GM12878 (cell line): Measurements from ENCODE around the gene DHRS7B. TPM values are rescaled to one million over a fixed set of nuclear protein-coding genes. Genes with fewer than 3 reads are reported as not detected.

Experiments used
- ATAC-seq: fragments of 200-7000 bp; cut with Tn5 transposase; 3 replicates; pipeline ENCODE4 v1.9.1; 2020; ENCODE audit warnings: mild to moderate bottlenecking, moderate library complexity
- BruUV-seq: library from RNA; stranded (reverse); fragments of 400-500 nt; replicated peaks from 2 replicates; lab custom pipeline; 2021; lab: Mats Ljungman, UMichigan
- CTCF ChIA-PET: fragments of 300-600 bp; sonication (Branson Sonifier 250); formaldehyde crosslinking; extraction: SDS; loops from one replicate; lab custom pipeline; 2021; ENCODE audit warnings: inconsistent platforms; lab: Yijun Ruan, JAX
- POLR2A ChIA-PET: fragments of 350-600 bp; formaldehyde crosslinking; extraction: SDS; loops from one replicate; lab custom pipeline; 2021; ENCODE audit warnings: inconsistent platforms; lab: Charles Lee
- RAD21 ChIA-PET: fragments of 300-600 bp; sonication (Branson Sonifier 250); formaldehyde crosslinking; loops from one replicate; lab custom pipeline; 2023; ENCODE audit warnings: antibody characterized with exemption; ENCODE audit not compliant: unreplicated experiment; lab: Charles Lee
- SMC1A ChIA-PET: fragments of 300-600 bp; sonication (Branson Sonifier 250); formaldehyde crosslinking; loops from one replicate; lab custom pipeline; 2023; ENCODE audit not compliant: unreplicated experiment, uncharacterized antibody; lab: Charles Lee
- DNase-seq: peaks from one replicate; pipeline ENCODE4 v3.0.0-alpha.2; 2011; ENCODE audit warnings: low read depth, low spot score
- FAIRE-seq: peaks from 3 replicates; lab custom pipeline; 2011; peaks lifted over from hg19 to GRCh38; lab: Jason Lieb, UNC
- H2AFZ ChIP-seq: 2 replicates; pipeline ENCODE4 v1.6.0; 2011; ENCODE audit warnings: low read depth, low read length, control low read depth; ENCODE audit not compliant: control insufficient read depth
- H3K27ac ChIP-seq: 2 replicates; pipeline ENCODE4 v1.5.1; 2011; ENCODE audit warnings: control low read depth; ENCODE audit not compliant: control insufficient read depth, insufficient read depth
- H3K27me3 ChIP-seq, 2 experiments: replicated peaks in 1 of 2; 2 replicates each; pipeline versions ENCODE4 v1.6.0 to v1.6.1; 2011; ENCODE audit warnings: low read length in 1 of 2; ENCODE audit not compliant: control insufficient read depth in 2 of 2, insufficient read depth in 2 of 2
- H3K36me3 ChIP-seq, 2 experiments: 2 replicates each; pipeline ENCODE4 v1.5.1; 2011; ENCODE audit warnings: low read length in 1 of 2; ENCODE audit not compliant: control insufficient read depth in 2 of 2, insufficient read depth in 2 of 2
- H3K4me1 ChIP-seq: 2 replicates; pipeline ENCODE4 v1.6.1; 2011; ENCODE audit warnings: mild to moderate bottlenecking, low read length, moderate library complexity, mixed read lengths; ENCODE audit not compliant: control insufficient read depth, insufficient read depth
- H3K4me2 ChIP-seq: 2 replicates; pipeline ENCODE4 v1.6.0; 2011; ENCODE audit warnings: control low read depth; ENCODE audit not compliant: control insufficient read depth, insufficient read depth
- H3K4me3 ChIP-seq: fragments of 200-600 bp; sonication (generic); 2 replicates; pipeline ENCODE4 v1.5.1; 2016
- H3K79me2 ChIP-seq: 2 replicates; pipeline ENCODE4 v1.6.0; 2011; ENCODE audit warnings: low read length; ENCODE audit not compliant: control insufficient read depth, insufficient read depth
- H3K9ac ChIP-seq: 2 replicates; pipeline ENCODE4 v1.8.0; 2011; ENCODE audit warnings: low read length, control low read depth, mixed read lengths; ENCODE audit not compliant: control insufficient read depth, insufficient read depth
- H3K9me3 ChIP-seq: replicated peaks from 3 replicates; pipeline ENCODE4 v1.5.1; 2011; ENCODE audit warnings: mild to moderate bottlenecking, low read length; ENCODE audit not compliant: control insufficient read depth, insufficient read depth
- H4K20me1 ChIP-seq: 2 replicates; pipeline ENCODE4 v1.6.0; 2011; ENCODE audit not compliant: control insufficient read depth, insufficient read depth
- ASH2L ChIP-seq: fragments of 300-600, 200-600 bp; sonication (generic); IDR thresholded peaks from 2 replicates; pipeline ENCODE4 v1.6.1; 2017; ENCODE audit warnings: low read depth, mild to moderate bottlenecking, borderline replicate concordance
- ATF7 ChIP-seq: fragments of 450-650 bp; IDR thresholded peaks from 2 replicates; pipeline ENCODE4 v1.6.1; 2016; ENCODE audit warnings: low read depth, mild to moderate bottlenecking
- BCL11A ChIP-seq: IDR thresholded peaks from 2 replicates; pipeline ENCODE4 v1.6.1; 2011; ENCODE audit warnings: low read depth, low read length
- CBX5 ChIP-seq: sonication (generic); IDR thresholded peaks from 2 replicates; pipeline ENCODE4 v1.6.1; 2016; ENCODE audit warnings: low read depth, moderate library complexity, mild to moderate bottlenecking, inconsistent platforms
- CREM ChIP-seq: IDR thresholded peaks from 2 replicates; pipeline ENCODE4 v1.6.1; 2014; ENCODE audit warnings: antibody characterized with exemption, low read depth
- FOXK2 ChIP-seq: fragments of 450-650 bp; IDR thresholded peaks from 2 replicates; pipeline ENCODE4 v1.6.1; 2017; ENCODE audit warnings: mild to moderate bottlenecking, moderate library complexity
- MYB ChIP-seq: fragments of 150-350 bp; IDR thresholded peaks from 2 replicates; pipeline ENCODE4 v1.6.1; 2014; ENCODE audit warnings: mild to moderate bottlenecking, low read depth, low read length, borderline replicate concordance
- MYC ChIP-seq: IDR thresholded peaks from 2 replicates; pipeline ENCODE4 v1.6.1; 2011; ENCODE audit warnings: mild to moderate bottlenecking, low read length, moderate library complexity, inconsistent platforms; ENCODE audit not compliant: insufficient read depth, insufficient replicate concordance, insufficient read length, severe bottlenecking
- POLR2A ChIP-seq: IDR thresholded peaks from 2 replicates; pipeline ENCODE4 v1.6.1; 2011; ENCODE audit warnings: low read depth, mild to moderate bottlenecking, low read length
- POU2F2 ChIP-seq: IDR thresholded peaks from 3 replicates; pipeline ENCODE4 v1.6.1; 2011; ENCODE audit warnings: low read depth, mild to moderate bottlenecking, low read length, borderline replicate concordance
- RAD51 ChIP-seq: fragments of 450-650 bp; IDR thresholded peaks from 2 replicates; pipeline ENCODE4 v1.6.1; 2016; ENCODE audit warnings: moderate library complexity, mild to moderate bottlenecking, inconsistent platforms
- RBBP5 ChIP-seq: fragments of 200-600 bp; sonication (generic); conservative IDR thresholded peaks from 2 replicates; pipeline ENCODE4 v1.6.1; 2016
- RUNX3 ChIP-seq: IDR thresholded peaks from 2 replicates; pipeline ENCODE4 v1.6.1; 2012; ENCODE audit warnings: low read length, inconsistent platforms
- SMAD1 ChIP-seq: fragments of 450-650 bp; IDR thresholded peaks from 2 replicates; pipeline ENCODE4 v1.6.1; 2018; ENCODE audit warnings: mild to moderate bottlenecking, low read depth; ENCODE audit not compliant: partially characterized antibody
- SMC3 ChIP-seq: IDR thresholded peaks from 2 replicates; pipeline ENCODE4 v1.6.1; 2011; ENCODE audit warnings: low read length, improper control_type of control experiment, borderline replicate concordance
- SP1 ChIP-seq: IDR thresholded peaks from one replicate; pipeline ENCODE4 v1.6.1; 2011; ENCODE audit warnings: low read depth, low read length
- SREBF2 ChIP-seq: IDR thresholded peaks from 2 replicates; pipeline ENCODE4 v1.6.1; 2012; ENCODE audit warnings: mild to moderate bottlenecking, low read length
- STAT1 ChIP-seq: fragments of 450-650 bp; conservative IDR thresholded peaks from 2 replicates; pipeline ENCODE4 v1.6.1; 2014; ENCODE audit warnings: antibody characterized with exemption, mild to moderate bottlenecking
- YBX1 ChIP-seq: fragments of 450-650 bp; IDR thresholded peaks from 2 replicates; pipeline ENCODE4 v1.6.1; 2016; ENCODE audit warnings: antibody characterized with exemption
- YY1 ChIP-seq: IDR thresholded peaks from 2 replicates; pipeline ENCODE4 v1.6.1; 2011; ENCODE audit warnings: low read depth, mild to moderate bottlenecking, low read length
- WGBS: methylation state at CpG from one replicate; pipeline ENCODE4 v1.1.6; 2016; ENCODE audit warnings: low lambda C conversion rate; ENCODE audit not compliant: insufficient replicate concordance, insufficient coverage; ENCODE audit errors: missing lambda C conversion rate; 5-methylcytosine and 5-hydroxymethylcytosine counted together
- in situ Hi-C: fragments of 300-500 bp; cut with MboI; formaldehyde crosslinking; loops from 9 replicates; pipeline ENCODE4 v1.14.3; 2018; ENCODE audit warnings: mixed read lengths
- intact Hi-C: fragments of 100-400 bp; cut with micrococcal nuclease; formaldehyde crosslinking; loops from one replicate; pipeline ENCODE4 v1.14.2; 2022; ENCODE audit not compliant: unreplicated experiment
- polyA plus RNA-seq, 11 experiments: library from polyadenylated mRNA; depleted of rRNA in 4 of 11; unstranded in 6 of 11; stranded (reverse) in 5 of 11; fragments of >200 nt; fragmentation: Nextera tagmentation in 4 of 11; fragmentation: Illumina TruSeq in 1 of 11; extraction: Ambion mirVana in 4 of 11; extraction: Trizol in 1 of 11; gene quantifications; 1 replicate in 1 of 11; 2 replicates in 10 of 11; pipeline versions ENCODE4 v1.2.1 to v1.2.3, GENCODE V29; 2011 to 2016; ENCODE audit warnings: inconsistent platforms in 2 of 11, missing spikeins in 2 of 11, low read depth in 1 of 11
- total RNA-seq, 4 experiments: library from RNA; depleted of rRNA in 3 of 4; stranded (reverse); fragments of >200 nt in 3 of 4; fragmentation: Illumina TruSeq in 1 of 4; extraction: Trizol in 1 of 4; gene quantifications; 2 replicates each; pipeline versions ENCODE4 v1.2.1 to v1.2.3, GENCODE V29; 2013 to 2021
- TF ChIP-seq, protein P1 (sequence below): fragments of 450-650 bp; IDR thresholded peaks from 2 replicates; pipeline ENCODE4 v1.6.1; 2017; ENCODE audit warnings: mild to moderate bottlenecking, low read depth, inconsistent platforms; ENCODE audit not compliant: poor library complexity, severe bottlenecking

The DHRS7B gene
- total and polyA plus RNA-seq, 10 of the 15 experiments (the other 5 are each of a cell fraction or from before 2014, with no cell fraction given), result 11.1 to 35.6 (median 23.0) TPM

GRCh38 chr17:21094298-21094704 lies 32.5 kb upstream of the DHRS7B start:
- no peaks in the 10 kb centered on the region for H3K27me3 ChIP-seq
- H3K4me1 ChIP-seq, result peaks cover 9% of the 10 kb centered on the region
- no peak overlapping the region for H2AFZ ChIP-seq
- intact Hi-C loops, result no loop called here
- POLR2A ChIA-PET, result no interaction called here
- ATAC-seq, result no peak
- no peak for FAIRE-seq
- SMC1A ChIA-PET, result no interaction called here
- no peaks in the 10 kb centered on the region for H3K36me3 ChIP-seq
- no peak overlapping the region for H3K27ac ChIP-seq
- H3K4me2 ChIP-seq, result no peak overlapping the region
- BruUV-seq, result no TSS peak
- 60% methylated on average over 5 of the region's 5 CpGs for WGBS
- H3K9me3 ChIP-seq, result no peaks in the 10 kb centered on the region
- CTCF ChIA-PET, result interaction anchor here (1.1 to 1.5 kb wide), 3 partner anchors 36 to 101 kb away, joined by 3 to 6 read pairs (median 3); no protein-coding TSS in a partner anchor
- no peak for TF ChIP-seq SP1
- no peak for TF ChIP-seq SMAD1
- no peak for TF ChIP-seq YBX1
- no peak for TF ChIP-seq RAD51
- H4K20me1 ChIP-seq, result no peaks in the 10 kb centered on the region
- no peak overlapping the region for H3K9ac ChIP-seq
- RAD21 ChIA-PET, result no interaction called here
- H3K79me2 ChIP-seq, result no peaks in the 10 kb centered on the region
- DNase-seq, result no peak
- in situ Hi-C loops, result no loop called here
- no peak overlapping the region for H3K4me3 ChIP-seq

GRCh38 chr17:21095735-21096134 lies 31.0 kb upstream of the DHRS7B start:
- no peak for DNase-seq
- H3K27ac ChIP-seq, result no peak overlapping the region
- CTCF ChIA-PET, result interaction anchor here (1.2 to 1.3 kb wide), 2 partner anchors 52 to 103 kb away, joined by 3 read pairs; no protein-coding TSS in a partner anchor
- TF ChIP-seq CREM (no peak), ASH2L (no peak), POLR2A (no peak), MYC (no peak), YBX1 (no peak), SREBF2 (no peak), MYB (no peak), YY1 (no peak), STAT1 (no peak), RUNX3 (no peak), RBBP5 (no peak), SMC3 (no peak), BCL11A (no peak), POU2F2 (no peak), ATF7 (no peak), CBX5 (no peak), FOXK2 (no peak)
- TF ChIP-seq, protein P1, sequence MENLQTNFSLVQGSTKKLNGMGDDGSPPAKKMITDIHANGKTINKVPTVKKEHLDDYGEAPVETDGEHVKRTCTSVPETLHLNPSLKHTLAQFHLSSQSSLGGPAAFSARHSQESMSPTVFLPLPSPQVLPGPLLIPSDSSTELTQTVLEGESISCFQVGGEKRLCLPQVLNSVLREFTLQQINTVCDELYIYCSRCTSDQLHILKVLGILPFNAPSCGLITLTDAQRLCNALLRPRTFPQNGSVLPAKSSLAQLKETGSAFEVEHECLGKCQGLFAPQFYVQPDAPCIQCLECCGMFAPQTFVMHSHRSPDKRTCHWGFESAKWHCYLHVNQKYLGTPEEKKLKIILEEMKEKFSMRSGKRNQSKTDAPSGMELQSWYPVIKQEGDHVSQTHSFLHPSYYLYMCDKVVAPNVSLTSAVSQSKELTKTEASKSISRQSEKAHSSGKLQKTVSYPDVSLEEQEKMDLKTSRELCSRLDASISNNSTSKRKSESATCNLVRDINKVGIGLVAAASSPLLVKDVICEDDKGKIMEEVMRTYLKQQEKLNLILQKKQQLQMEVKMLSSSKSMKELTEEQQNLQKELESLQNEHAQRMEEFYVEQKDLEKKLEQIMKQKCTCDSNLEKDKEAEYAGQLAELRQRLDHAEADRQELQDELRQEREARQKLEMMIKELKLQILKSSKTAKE, result no peak

More at GRCh38 chr17:21095735-21096134, 31.0 kb upstream of the DHRS7B start:
- Histone ChIP-seq H3K4me1 (no peaks in the 10 kb centered on the region; the same call in 1 of the 2 replicates), H3K4me3 (no peak overlapping the region), H4K20me1 (no peaks in the 10 kb centered on the region), H2AFZ (no peak overlapping the region), H3K4me2 (no peak overlapping the region), H3K36me3 (no peaks in the 10 kb centered on the region), H3K79me2 (no peaks in the 10 kb centered on the region), H3K9ac (no peak overlapping the region), H3K9me3 (no peaks in the 10 kb centered on the region), H3K27me3 (no peaks in the 10 kb centered on the region)
- SMC1A ChIA-PET, result interaction anchor here (2.2 kb wide), 1 partner anchor 56 kb away, joined by 8 read pairs; no protein-coding TSS in a partner anchor
- BruUV-seq, result no TSS peak
- no peak for ATAC-seq
- POLR2A ChIA-PET, result no interaction called here
- FAIRE-seq, result no peak
- in situ Hi-C loops, result no loop called here
- RAD21 ChIA-PET, result no interaction called here
- intact Hi-C loops, result no loop called here
- 34% methylated on average over 3 of the region's 3 CpGs for WGBS
